DMS153 treated with DMSO at 0.1 percent for 48 hours (cell line): Measurements from ENCODE around the gene CNST.
"Not testable (repeated sequence)": the region's sequence is repeated elsewhere in the genome, so short reads cannot be mapped to it uniquely, and the experiment has no call there.

ENCODE experiments used
- DNase-seq: peaks from one replicate; lab custom pipeline; 2025; ENCODE audit not compliant: unreplicated experiment; lab: John Stamatoyannopoulos, UW

The CNST gene

GRCh38 chr1:246698466-246699094 lies 132.3 kb downstream of the CNST start:
- DNase-seq: no peak

GRCh38 chr1:246699095-246699735 lies 133.0 kb downstream of the CNST start:
- peak; percentile 94 for DNase-seq

GRCh38 chr1:246703581-246703980 lies 137.3 kb downstream of the CNST start:
- no peak for DNase-seq

GRCh38 chr1:246705368-246705767 lies 139.1 kb downstream of the CNST start:
- no peak for DNase-seq

- no peak for DNase-seq
Observed at GRCh38 chr1:246708166-246708565, 141.9 kb downstream of the CNST start.

- DNase-seq: no peak
Observed at GRCh38 chr1:246709196-246709595, 142.9 kb downstream of the CNST start.

GRCh38 chr1:246709835-246710234 lies 143.6 kb downstream of the CNST start:
- no peak for DNase-seq

- DNase-seq: no peak
Observed at GRCh38 chr1:246711548-246712003, 145.3 kb downstream of the CNST start.

- DNase-seq: not testable (repeated sequence)
Observed at GRCh38 chr1:246712428-246712827, 146.2 kb downstream of the CNST start.
